Left lung (tissue), 10 donors: ENCODE measurements around the gene IL1RL1. TPM values are rescaled to one million over a fixed set of nuclear protein-coding genes. Genes with fewer than 3 reads are reported as not detected.
A peak's percentile ranks its signal among the peaks of the same experiment; 100 is the strongest.

ENCODE experiments used
- ATAC-seq: fragments of 200-7000 bp; cut with Tn5 transposase; one replicate; pipeline ENCODE4 v1.9.1; 2020; ENCODE audit warnings: moderate library complexity
- DNase-seq, 4 donors: peaks; one replicate each; pipeline ENCODE4 v3.0.0-alpha.2; 2013 to 2020
- H3K27ac ChIP-seq, 2 donors: fragments of 200-600 bp; sonication (generic) in 1 of 2; one replicate each; pipeline versions ENCODE4 v1.5.0 to v1.8.0; 2020 to 2021
- H3K27me3 ChIP-seq, 2 donors: fragments of 200-600 bp; sonication (generic) in 1 of 2; one replicate each; pipeline versions ENCODE4 v1.5.0 to v1.8.0; 2020 to 2021
- H3K36me3 ChIP-seq, 2 donors: fragments of 200-600 bp; sonication (generic) in 1 of 2; one replicate each; pipeline versions ENCODE4 v1.5.0 to v1.8.0; 2020 to 2021
- H3K4me1 ChIP-seq, 2 donors: fragments of 200-600 bp; one replicate each; pipeline ENCODE4 v1.8.0; 2021
- H3K4me3 ChIP-seq, 2 donors: fragments of 200-600 bp; sonication (generic) in 1 of 2; one replicate each; pipeline versions ENCODE4 v1.5.0 to v1.8.0; 2020 to 2021; ENCODE audit warnings: mild to moderate bottlenecking in 1 of 2
- H3K9me3 ChIP-seq, 2 donors: fragments of 200-600 bp; sonication (generic) in 1 of 2; one replicate each; pipeline versions ENCODE4 v1.5.0 to v1.8.0; 2020 to 2021
- intact Hi-C, 2 donors: fragments of 100-400 bp; cut with DNase I; formaldehyde crosslinking; loops; one replicate each; pipeline versions ENCODE4 v1.11.2 to v1.14.2; 2022
- polyA plus RNA-seq, 6 donors: library from polyadenylated mRNA; unstranded; fragments of 120-200 nt; gene quantifications; one replicate each; pipeline ENCODE4 v1.2.1, GENCODE V29; 2013; ENCODE audit not compliant: insufficient read length in 6 of 6
- total RNA-seq, 2 donors: library from RNA; stranded (reverse); fragmentation: NEBNext Ultra II Directional; extraction: Animal tissue kit (Norgen Biotek cat#: 25700); gene quantifications; one replicate each; pipeline ENCODE4 v1.2.1, GENCODE V29; 2021
- TF ChIP-seq, protein P1 (sequence below), 2 donors: fragments of 200-600 bp; sonication (generic) in 1 of 2; IDR thresholded peaks; one replicate each; pipeline versions ENCODE4 v1.5.0 to v1.8.0; 2021; ENCODE audit warnings: antibody characterized with exemption in 2 of 2
- donor health status: DM: no; HTN: yes; CAD: no.
- donor health status: DM: no; HTN: no; CAD: no.

Gene IL1RL1
- total and polyA plus RNA-seq, 8 donors, result 0.13 to 72.2 (median 0.25) TPM

GRCh38 chr2:102297891-102298290, 13.5 kb upstream of the IL1RL1 start:
- no peak overlapping the region for H3K4me3 ChIP-seq
- peaks cover 6 to 7% of the 10 kb centered on the region in 2 donors for H3K27me3 ChIP-seq
- H3K36me3 ChIP-seq, result no peaks in the 10 kb centered on the region
- ATAC-seq (no peak), DNase-seq (no peak)
- intact Hi-C loops, result no loop called here
- no peaks in the 10 kb centered on the region for H3K9me3 ChIP-seq
- no peak overlapping the region for H3K27ac ChIP-seq
- TF ChIP-seq, protein P1, sequence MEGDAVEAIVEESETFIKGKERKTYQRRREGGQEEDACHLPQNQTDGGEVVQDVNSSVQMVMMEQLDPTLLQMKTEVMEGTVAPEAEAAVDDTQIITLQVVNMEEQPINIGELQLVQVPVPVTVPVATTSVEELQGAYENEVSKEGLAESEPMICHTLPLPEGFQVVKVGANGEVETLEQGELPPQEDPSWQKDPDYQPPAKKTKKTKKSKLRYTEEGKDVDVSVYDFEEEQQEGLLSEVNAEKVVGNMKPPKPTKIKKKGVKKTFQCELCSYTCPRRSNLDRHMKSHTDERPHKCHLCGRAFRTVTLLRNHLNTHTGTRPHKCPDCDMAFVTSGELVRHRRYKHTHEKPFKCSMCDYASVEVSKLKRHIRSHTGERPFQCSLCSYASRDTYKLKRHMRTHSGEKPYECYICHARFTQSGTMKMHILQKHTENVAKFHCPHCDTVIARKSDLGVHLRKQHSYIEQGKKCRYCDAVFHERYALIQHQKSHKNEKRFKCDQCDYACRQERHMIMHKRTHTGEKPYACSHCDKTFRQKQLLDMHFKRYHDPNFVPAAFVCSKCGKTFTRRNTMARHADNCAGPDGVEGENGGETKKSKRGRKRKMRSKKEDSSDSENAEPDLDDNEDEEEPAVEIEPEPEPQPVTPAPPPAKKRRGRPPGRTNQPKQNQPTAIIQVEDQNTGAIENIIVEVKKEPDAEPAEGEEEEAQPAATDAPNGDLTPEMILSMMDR (IDR thresholded peaks at IDR 0.05), result no peak
- peaks cover 0 to 24% of the 10 kb centered on the region in 2 donors for H3K4me1 ChIP-seq

- intact Hi-C loops, result no loop called here
Measured at GRCh38 chr2:102301867-102302362, 9.4 kb upstream of the IL1RL1 start.

DNA sequence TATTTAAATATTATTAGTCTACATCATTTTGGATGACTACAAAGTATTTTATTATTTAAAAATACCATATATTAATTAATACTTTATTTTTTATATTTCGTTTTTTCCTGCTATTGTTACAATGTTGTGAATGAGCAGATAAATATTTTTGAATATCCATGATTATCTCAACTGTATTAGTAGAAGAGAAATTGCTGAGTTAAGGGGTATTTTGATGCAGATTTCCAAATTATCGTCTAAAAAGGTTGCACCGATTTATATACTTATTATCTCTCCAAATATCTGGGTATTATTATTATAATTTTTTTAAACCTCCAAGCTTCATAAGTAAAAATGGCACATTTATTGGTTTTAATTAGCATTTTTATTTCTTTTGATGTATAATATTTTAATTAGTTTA, 8.9 kb upstream of the IL1RL1 start:
- Histone ChIP-seq H3K9me3 (no peaks in the 10 kb centered on the region), H3K27me3 (peaks cover 11 to 29% of the 10 kb centered on the region in 2 donors), H3K36me3 (no peaks in the 10 kb centered on the region), H3K4me3 (no peak overlapping the region), H3K27ac (no peak overlapping the region), H3K4me1 (no peaks in the 10 kb centered on the region)
- ATAC-seq (no peak), DNase-seq (no peak)
- intact Hi-C loops, result no loop called here
- TF ChIP-seq, protein P1 (IDR thresholded peaks at IDR 0.05), result no peak

More at GRCh38 chr2:102301867-102302362, 9.4 kb upstream of the IL1RL1 start:
- H3K4me3 ChIP-seq, result no peak overlapping the region
- peak; percentile 71 for ATAC-seq
- TF ChIP-seq, protein P1 (IDR thresholded peaks at IDR 0.05), result no peak
- H3K27ac ChIP-seq, result no peak overlapping the region
- no peaks in the 10 kb centered on the region for H3K36me3 ChIP-seq
- DNase-seq, result no peak
- H3K4me1 ChIP-seq, result no peaks in the 10 kb centered on the region
- peaks cover 11 to 28% of the 10 kb centered on the region in 2 donors for H3K27me3 ChIP-seq
- H3K9me3 ChIP-seq, result no peaks in the 10 kb centered on the region

- Histone ChIP-seq H3K27ac (peak overlapping the region in 1 of 2 donors; percentile 55), H3K4me3 (no peak overlapping the region), H3K36me3 (no peaks in the 10 kb centered on the region), H3K4me1 (no peaks in the 10 kb centered on the region), H3K27me3 (peaks cover 11 to 29% of the 10 kb centered on the region in 2 donors), H3K9me3 (no peaks in the 10 kb centered on the region)
- ATAC-seq (no peak), DNase-seq (no peak)
- TF ChIP-seq, protein P1 (IDR thresholded peaks at IDR 0.05), result no peak
- intact Hi-C loops, result no loop called here
Measured at GRCh38 chr2:102303589-102303988, 7.8 kb upstream of the IL1RL1 start.

- peak overlapping the region in 1 of 2 donors; percentile 55 for H3K27ac ChIP-seq
Measured at GRCh38 chr2:102304268-102304667, 7.1 kb upstream of the IL1RL1 start.

More at GRCh38 chr2:102304268-102304667, 7.1 kb upstream of the IL1RL1 start:
- Histone ChIP-seq H3K36me3 (no peaks in the 10 kb centered on the region), H3K4me1 (no peaks in the 10 kb centered on the region), H3K9me3 (no peaks in the 10 kb centered on the region), H3K27me3 (peaks cover 11 to 29% of the 10 kb centered on the region in 2 donors), H3K4me3 (no peak overlapping the region)
- DNase-seq (no peak), ATAC-seq (no peak)
- TF ChIP-seq, protein P1 (IDR thresholded peaks at IDR 0.05), result no peak
- intact Hi-C loops, result no loop called here
